Neural crest cell (in vitro differentiated cells): ENCODE measurements around the gene XIAP. TPM values are rescaled to one million over a fixed set of nuclear protein-coding genes. Genes with fewer than 3 reads are reported as not detected.
"Not testable (repeated sequence)": the region's sequence is repeated elsewhere in the genome, so short reads cannot be mapped to it uniquely, and the experiment has no call there.

Experiments used
- DNase-seq: peaks from one replicate; pipeline ENCODE4 v3.0.0; 2021; ENCODE audit warnings: low read depth, mixed read lengths, low spot score
- H3K27ac Mint-ChIP-seq: one replicate; pipeline ENCODE4 v1.8.0; 2021; ENCODE audit warnings: mild to moderate bottlenecking, mixed read lengths; ENCODE audit not compliant: unreplicated experiment
- H3K27me3 Mint-ChIP-seq: 2 replicates; pipeline ENCODE4 v1.8.0; 2021; ENCODE audit warnings: low read depth, mild to moderate bottlenecking, mixed read lengths
- H3K36me3 Mint-ChIP-seq: 2 replicates; pipeline ENCODE4 v1.8.0; 2021; ENCODE audit warnings: low read depth, mild to moderate bottlenecking, mixed read lengths
- H3K4me1 Mint-ChIP-seq: 2 replicates; pipeline ENCODE4 v1.8.0; 2021; ENCODE audit warnings: mixed read lengths
- H3K4me3 Mint-ChIP-seq: one replicate; pipeline ENCODE4 v1.8.0; 2021; ENCODE audit warnings: mild to moderate bottlenecking, mixed read lengths
- H3K9me3 Mint-ChIP-seq: 2 replicates; pipeline ENCODE4 v1.8.0; 2021; ENCODE audit warnings: mixed read lengths
- CTCF ChIP-seq: fragments of 200-600 bp; sonication (generic); conservative IDR thresholded peaks from 2 replicates; pipeline ENCODE4 v1.5.0; 2021; ENCODE audit warnings: antibody characterized with exemption, mild to moderate bottlenecking
- total RNA-seq: library from RNA; stranded (reverse); gene quantifications from 2 replicates; pipeline ENCODE4 v1.2.1, GENCODE V29; 2021

The XIAP gene
- total RNA-seq, 1 donor from 2014 or later = 34.1 TPM

GRCh38 chrX:123918106-123918721, 58.4 kb downstream of the XIAP start:
- TF ChIP-seq CTCF = no peak
- Mint-ChIP-seq H3K4me1 (no peaks in the 10 kb centered on the region), H3K27me3 (no peaks in the 10 kb centered on the region), H3K9me3 (peaks cover 6% of the 10 kb centered on the region), H3K4me3 (no peak overlapping the region), H3K36me3 (no peaks in the 10 kb centered on the region), H3K27ac (no peak overlapping the region)
- no peak for DNase-seq

GRCh38 chrX:123920105-123920785, 60.4 kb downstream of the XIAP start:
- H3K36me3 Mint-ChIP-seq = no peaks in the 10 kb centered on the region
- DNase-seq = no peak
- H3K4me3 Mint-ChIP-seq = no peak overlapping the region
- H3K4me1 Mint-ChIP-seq = no peaks in the 10 kb centered on the region
- peaks cover 9% of the 10 kb centered on the region for H3K9me3 Mint-ChIP-seq
- H3K27ac Mint-ChIP-seq = no peak overlapping the region
- TF ChIP-seq CTCF = no peak
- no peaks in the 10 kb centered on the region for H3K27me3 Mint-ChIP-seq

- H3K9me3 Mint-ChIP-seq = peaks cover 9% of the 10 kb centered on the region
- no peaks in the 10 kb centered on the region for H3K4me1 Mint-ChIP-seq
- H3K36me3 Mint-ChIP-seq = peaks cover 2% of the 10 kb centered on the region
- H3K4me3 Mint-ChIP-seq = no peak overlapping the region
- TF ChIP-seq CTCF = no peak
- H3K27ac Mint-ChIP-seq = no peak overlapping the region
- no peak for DNase-seq
- no peaks in the 10 kb centered on the region for H3K27me3 Mint-ChIP-seq
These were observed 63.4 kb downstream of the XIAP start for GRCh38 chrX:123923211-123923610.

GRCh38 chrX:123924186-123924585, 64.3 kb downstream of the XIAP start:
- no peak overlapping the region for H3K4me3 Mint-ChIP-seq
- peaks cover 2% of the 10 kb centered on the region for H3K36me3 Mint-ChIP-seq
- no peak for TF ChIP-seq CTCF
- peaks cover 9% of the 10 kb centered on the region for H3K9me3 Mint-ChIP-seq
- H3K27me3 Mint-ChIP-seq = no peaks in the 10 kb centered on the region
- no peak for DNase-seq
- H3K4me1 Mint-ChIP-seq = no peaks in the 10 kb centered on the region
- no peak overlapping the region for H3K27ac Mint-ChIP-seq

GRCh38 chrX:123927845-123928244, 68.0 kb downstream of the XIAP start:
- Mint-ChIP-seq H3K9me3 (peaks cover 12% of the 10 kb centered on the region), H3K36me3 (peaks cover 7% of the 10 kb centered on the region)
- TF ChIP-seq CTCF = no peak

GRCh38 chrX:123932055-123932454, 72.2 kb downstream of the XIAP start:
- not testable (repeated sequence) for H3K27ac Mint-ChIP-seq, H3K4me3 Mint-ChIP-seq, H3K27me3 Mint-ChIP-seq, H3K36me3 Mint-ChIP-seq, DNase-seq, H3K4me1 Mint-ChIP-seq
- peaks cover 15% of the 10 kb centered on the region for H3K9me3 Mint-ChIP-seq

More at GRCh38 chrX:123927845-123928244, 68.0 kb downstream of the XIAP start:
- no peak for DNase-seq
- Mint-ChIP-seq H3K27ac (no peak overlapping the region), H3K27me3 (no peaks in the 10 kb centered on the region), H3K4me3 (no peak overlapping the region), H3K4me1 (no peaks in the 10 kb centered on the region)
